Umbilical cord (tissue), 2 donors: ENCODE data around the gene RAB36. TPM values are rescaled to one million over a fixed set of nuclear protein-coding genes. Genes with fewer than 3 reads are reported as not detected.

ENCODE experiments used
- DNase-seq: peaks from one replicate; pipeline ENCODE4 v3.0.0-alpha.2; 2015; ENCODE audit warnings: low spot score
- total RNA-seq: library from RNA; depleted of rRNA; stranded (reverse); fragments of >200 nt; gene quantifications from one replicate; pipeline ENCODE4 v1.2.3, GENCODE V29; 2014; ENCODE audit warnings: low replicate concordance; ENCODE audit not compliant: insufficient read depth

Gene RAB36
- total RNA-seq, 1 donor from 2014 or later = 1.7 TPM

- DNase-seq = no peak
Observed at GRCh38 chr22:23137468-23137867, 7.8 kb upstream of the RAB36 start.

GRCh38 chr22:23137905-23138561 lies 7.2 kb upstream of the RAB36 start:
- DNase-seq = no peak

- no peak for DNase-seq
Observed at GRCh38 chr22:23138584-23139435, 6.5 kb upstream of the RAB36 start.

- DNase-seq = no peak
Observed at GRCh38 chr22:23140385-23140784, 4.9 kb upstream of the RAB36 start.

- no peak for DNase-seq
Observed at GRCh38 chr22:23142546-23143105, 2.7 kb upstream of the RAB36 start.

GRCh38 chr22:23143119-23143518 lies 2.2 kb upstream of the RAB36 start:
- no peak for DNase-seq

- no peak for DNase-seq
Observed at GRCh38 chr22:23144432-23144831, 845 bp upstream of the RAB36 start.

- no peak for DNase-seq
Observed at GRCh38 chr22:23145878-23146470, 697 bp downstream of the RAB36 start.

GRCh38 chr22:23146478-23147205 lies 1.4 kb downstream of the RAB36 start:
- no peak for DNase-seq

GRCh38 chr22:23147617-23148387 lies 2.5 kb downstream of the RAB36 start:
- DNase-seq = peak; percentile 79

GRCh38 chr22:23149743-23150238 lies 4.5 kb downstream of the RAB36 start:
- no peak for DNase-seq

- DNase-seq = no peak
Observed at GRCh38 chr22:23150762-23151161, 5.5 kb downstream of the RAB36 start.

- no peak for DNase-seq
Observed at GRCh38 chr22:23151827-23152226, 6.5 kb downstream of the RAB36 start.

- no peak for DNase-seq
Observed at GRCh38 chr22:23152238-23153114, 7.2 kb downstream of the RAB36 start.

GRCh38 chr22:23153994-23154393 lies 8.7 kb downstream of the RAB36 start:
- DNase-seq = no peak

- no peak for DNase-seq
Observed at GRCh38 chr22:23154461-23154860, 9.2 kb downstream of the RAB36 start.

GRCh38 chr22:23155143-23155542 lies 9.9 kb downstream of the RAB36 start:
- DNase-seq = no peak

- no peak for DNase-seq
Observed at GRCh38 chr22:23155831-23156230, 10.6 kb downstream of the RAB36 start.

GRCh38 chr22:23156286-23156685 lies 11.0 kb downstream of the RAB36 start:
- DNase-seq = no peak
